T-helper 9 cell (primary cell): Measurements from ENCODE around the gene MED27.

ENCODE experiments used
- DNase-seq: peaks from one replicate; pipeline ENCODE4 v3.0.0-alpha.2; 2020

Gene MED27

GRCh38 chr9:131831380-131832165 lies 248.1 kb downstream of the MED27 start:
- no peak for DNase-seq

GRCh38 chr9:131827821-131828369 lies 251.8 kb downstream of the MED27 start:
- no peak for DNase-seq

- no peak for DNase-seq
These were observed 252.6 kb downstream of the MED27 start for GRCh38 chr9:131826966-131827525.

DNA sequence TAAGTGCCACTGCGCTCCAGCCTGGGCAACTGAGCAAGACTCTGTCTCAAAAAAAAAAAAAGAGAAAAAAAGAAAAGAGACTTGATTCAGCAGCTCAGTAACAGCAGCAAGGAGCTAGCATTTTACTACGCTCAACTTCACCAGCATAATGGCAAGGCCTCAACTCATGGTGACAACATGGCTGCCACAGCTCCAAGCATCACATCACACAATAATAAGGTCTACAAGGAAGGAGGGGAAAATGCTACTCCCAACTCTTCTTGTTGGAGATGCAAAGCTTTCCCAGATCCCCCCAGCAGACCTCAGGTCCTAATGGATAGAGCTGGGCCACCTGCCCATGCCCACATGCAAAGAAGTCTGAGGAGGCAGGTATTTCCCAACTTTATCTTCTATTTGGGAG lies 253.6 kb downstream of the MED27 start:
- DNase-seq = no peak

GRCh38 chr9:131824953-131825495 lies 254.6 kb downstream of the MED27 start:
- DNase-seq = no peak

- no peak for DNase-seq
These were observed 255.5 kb downstream of the MED27 start for GRCh38 chr9:131824155-131824594.

GRCh38 chr9:131823701-131824146 lies 255.9 kb downstream of the MED27 start:
- no peak for DNase-seq

- DNase-seq = no peak
These were observed 261.6 kb downstream of the MED27 start for GRCh38 chr9:131818089-131818488.

- no peak for DNase-seq
These were observed 262.0 kb downstream of the MED27 start for GRCh38 chr9:131817627-131818026.

GRCh38 chr9:131817073-131817472 lies 262.6 kb downstream of the MED27 start:
- no peak for DNase-seq

GRCh38 chr9:131815970-131816873 lies 263.4 kb downstream of the MED27 start:
- no peak for DNase-seq

DNA sequence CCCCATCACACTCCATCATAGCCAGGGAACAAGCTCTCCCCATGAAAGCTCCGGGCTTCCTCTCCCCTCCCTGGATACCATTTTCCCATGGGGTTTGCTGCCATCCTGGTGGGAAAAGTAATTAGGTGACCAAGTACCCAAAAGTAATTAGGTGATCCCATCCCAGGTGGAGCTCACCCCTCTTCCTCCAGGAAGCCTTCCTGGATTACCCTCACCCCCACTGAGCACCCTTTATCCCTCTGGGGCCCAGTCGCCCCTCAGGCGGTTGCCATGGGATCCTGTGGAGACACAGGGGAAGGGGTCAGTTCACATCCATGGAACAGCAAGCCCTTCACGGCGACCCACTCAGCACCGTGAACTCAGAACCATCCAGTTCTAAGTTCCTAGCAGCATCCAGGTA lies 265.0 kb downstream of the MED27 start:
- no peak for DNase-seq

GRCh38 chr9:131813116-131813515 lies 266.6 kb downstream of the MED27 start:
- DNase-seq = no peak

DNA sequence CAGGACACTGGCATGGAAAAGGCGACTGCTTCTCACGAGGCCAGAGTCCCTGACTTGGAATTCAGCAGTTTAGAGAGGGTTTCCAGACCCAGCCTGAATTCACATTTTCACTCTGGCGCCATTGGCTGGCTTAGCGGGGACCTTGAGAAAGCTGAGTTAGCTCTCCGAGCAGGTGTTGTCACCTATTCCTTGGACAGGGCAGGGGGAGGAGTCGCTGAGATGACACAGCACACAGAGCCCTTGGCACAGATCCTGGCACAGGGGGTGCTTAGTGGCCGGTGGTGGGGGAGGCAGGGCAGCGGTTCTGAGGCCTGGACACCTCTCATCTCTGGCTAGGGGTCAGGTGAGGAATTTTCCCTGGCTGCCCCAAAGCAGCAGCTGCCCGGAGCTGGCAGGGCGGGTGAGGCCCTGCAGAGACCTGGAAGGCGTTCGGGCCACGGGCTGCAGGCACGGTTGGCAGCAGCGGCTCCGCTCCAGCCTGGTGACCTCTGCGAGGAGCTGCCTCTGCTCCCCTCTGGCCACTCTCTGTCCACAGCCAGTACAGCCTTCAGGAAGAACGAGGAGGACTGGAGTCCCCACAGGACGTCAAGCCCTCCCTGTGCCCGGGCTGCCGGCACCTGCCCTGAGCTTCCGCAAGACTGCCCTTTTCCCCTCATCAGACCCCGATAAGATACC lies 267.4 kb downstream of the MED27 start:
- no peak for DNase-seq

DNA sequence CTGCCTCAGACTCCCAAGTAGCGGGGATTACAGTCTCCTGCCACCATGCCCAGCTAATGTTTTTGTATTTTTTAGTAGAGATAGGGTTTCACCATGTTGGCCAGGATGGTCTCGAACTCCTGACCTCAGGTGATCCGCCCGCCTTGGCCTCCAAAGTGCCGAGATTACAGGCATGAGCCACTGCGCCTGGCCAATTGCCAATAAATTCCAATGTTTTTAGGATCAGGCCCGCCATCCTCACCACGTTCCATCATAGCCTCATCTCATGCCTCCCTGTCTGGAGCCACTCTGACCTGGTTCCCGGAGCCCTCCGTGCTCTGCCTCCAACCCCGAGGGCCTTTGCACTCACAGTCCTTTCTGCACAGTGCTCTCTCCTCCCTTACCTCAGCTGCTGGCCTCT lies 268.3 kb downstream of the MED27 start:
- no peak for DNase-seq

DNA sequence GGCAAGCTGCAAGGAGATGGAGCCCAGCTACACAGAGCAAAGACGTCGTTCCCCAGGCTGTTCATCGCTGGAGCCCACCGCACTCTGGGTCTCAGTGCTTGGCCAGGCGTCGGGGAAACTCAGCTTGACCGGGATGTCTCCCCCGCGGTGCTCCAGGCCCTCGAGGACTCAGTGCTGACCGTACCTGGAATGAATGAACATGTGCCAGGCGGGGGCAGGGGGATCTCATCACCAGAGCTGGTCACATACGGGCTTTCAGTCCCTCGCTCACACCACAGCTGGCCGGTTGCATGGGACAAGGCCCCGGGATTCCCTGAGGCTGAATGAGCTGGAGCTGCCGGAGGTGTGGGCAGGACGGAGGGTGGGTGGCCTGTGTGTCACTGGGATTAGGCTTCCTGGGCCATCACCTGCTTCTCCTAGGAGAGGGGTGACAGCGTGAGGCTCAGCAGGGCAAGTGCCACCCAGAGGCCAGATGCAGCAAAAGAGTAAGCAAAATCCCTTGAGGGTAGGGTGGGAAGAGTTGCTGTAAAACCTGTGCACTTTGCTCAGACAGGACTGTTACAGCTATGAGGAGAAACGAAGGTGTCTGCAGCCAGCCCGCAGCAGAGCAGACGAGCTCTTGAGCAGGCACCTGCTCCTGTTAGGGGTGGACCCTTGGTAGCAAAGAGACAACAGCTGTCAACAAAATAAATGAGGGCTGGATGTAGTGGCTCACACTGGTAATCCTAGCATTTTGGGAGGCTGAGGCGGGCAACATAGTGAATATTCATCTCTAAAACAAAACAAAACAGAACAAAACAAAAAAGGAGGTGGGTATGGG lies 269.1 kb downstream of the MED27 start:
- DNase-seq = no peak
